WTC11 (cell line): ENCODE data around the gene GARIN1A. TPM values are rescaled to one million over a fixed set of nuclear protein-coding genes. Genes with fewer than 3 reads are reported as not detected.

Experiments
- ATAC-seq: fragments of 200-7000 bp; cut with Tn5 transposase; 2 replicates; pipeline ENCODE4 v1.10.0; 2021; ENCODE audit warnings: mild to moderate bottlenecking, moderate library complexity
- CTCF ChIA-PET: fragments of 300-600 bp; sonication (Branson Sonifier 250); formaldehyde crosslinking; loops from one replicate; lab custom pipeline; 2021; ENCODE audit warnings: antibody characterized with exemption; lab: Charles Lee
- POLR2A ChIA-PET: fragments of 350-600 bp; sonication (Branson Sonifier 250); formaldehyde crosslinking; loops from one replicate; lab custom pipeline; 2021; ENCODE audit warnings: antibody characterized with exemption; lab: Charles Lee
- DNase-seq: peaks from one replicate; pipeline ENCODE4 v3.0.0; 2021; ENCODE audit warnings: low spot score
- H3K27ac Mint-ChIP-seq: 2 replicates; pipeline ENCODE4 v1.8.0; 2021; ENCODE audit warnings: mixed read lengths
- H3K27me3 Mint-ChIP-seq: 2 replicates; pipeline ENCODE4 v1.8.0; 2021; ENCODE audit warnings: low read depth, mild to moderate bottlenecking, moderate library complexity, mixed read lengths
- H3K36me3 Mint-ChIP-seq: 2 replicates; pipeline ENCODE4 v1.8.0; 2021; ENCODE audit warnings: mixed read lengths
- H3K4me1 Mint-ChIP-seq: 2 replicates; pipeline ENCODE4 v1.8.0; 2022; ENCODE audit warnings: mixed read lengths
- H3K4me3 Mint-ChIP-seq: 2 replicates; pipeline ENCODE4 v1.8.0; 2021; ENCODE audit warnings: mild to moderate bottlenecking, moderate library complexity, mixed read lengths
- H3K9me3 Mint-ChIP-seq: 2 replicates; pipeline ENCODE4 v1.8.0; 2021; ENCODE audit warnings: mixed read lengths
- ATF3 ChIP-seq: sonication (generic); formaldehyde crosslinking; conservative IDR thresholded peaks from 2 replicates; pipeline ENCODE4 v1.8.1; 2022; ENCODE audit warnings: mild to moderate bottlenecking, missing genetic modification reagents
- CTCF ChIP-seq: fragments of 200-600 bp; IDR thresholded peaks from 2 replicates; pipeline ENCODE4 v1.8.0; 2022; ENCODE audit warnings: antibody characterized with exemption
- E2F5 ChIP-seq: sonication (generic); formaldehyde crosslinking; IDR thresholded peaks from 2 replicates; pipeline ENCODE4 v1.8.1; 2022; ENCODE audit warnings: mild to moderate bottlenecking, moderate library complexity, missing genetic modification reagents
- EMX1 ChIP-seq: fragments of 250-450 bp; sonication (Bioruptor Pico); IDR thresholded peaks from 2 replicates; pipeline ENCODE4 v1.8.0; 2021; ENCODE audit warnings: mild to moderate bottlenecking
- ERG ChIP-seq: fragments of 250-450 bp; sonication (Bioruptor Pico); IDR thresholded peaks from 2 replicates; pipeline ENCODE4 v1.8.0; 2021; ENCODE audit warnings: mild to moderate bottlenecking
- ETV6 ChIP-seq: sonication (generic); formaldehyde crosslinking; IDR thresholded peaks from 2 replicates; pipeline ENCODE4 v1.8.1; 2022; ENCODE audit warnings: mild to moderate bottlenecking, missing genetic modification reagents
- FOXJ3 ChIP-seq: sonication (generic); formaldehyde crosslinking; IDR thresholded peaks from 2 replicates; pipeline ENCODE4 v1.9.0; 2021; ENCODE audit warnings: missing genetic modification reagents, mild to moderate bottlenecking, borderline replicate concordance
- FOXK1 ChIP-seq: sonication (generic); formaldehyde crosslinking; IDR thresholded peaks from 2 replicates; pipeline ENCODE4 v1.8.0; 2022; ENCODE audit warnings: mild to moderate bottlenecking, moderate library complexity, missing genetic modification reagents
- FOXP4 ChIP-seq: sonication (generic); formaldehyde crosslinking; IDR thresholded peaks from 2 replicates; pipeline ENCODE4 v1.8.0; 2022; ENCODE audit warnings: mild to moderate bottlenecking, missing genetic modification reagents
- KAT7 ChIP-seq: sonication (generic); formaldehyde crosslinking; IDR thresholded peaks from 2 replicates; pipeline ENCODE4 v1.8.1; 2023; ENCODE audit warnings: missing genetic modification reagents, mild to moderate bottlenecking, borderline replicate concordance
- NFE2L1 ChIP-seq: sonication (generic); formaldehyde crosslinking; IDR thresholded peaks from 2 replicates; pipeline ENCODE4 v1.8.1; 2023; ENCODE audit warnings: missing genetic modification reagents
- NFYB ChIP-seq: sonication (generic); formaldehyde crosslinking; conservative IDR thresholded peaks from 2 replicates; pipeline ENCODE4 v1.8.0; 2022; ENCODE audit warnings: low read depth, missing genetic modification reagents
- RELA ChIP-seq: sonication (generic); formaldehyde crosslinking; IDR thresholded peaks from 2 replicates; pipeline ENCODE4 v1.8.1; 2022; ENCODE audit warnings: missing genetic modification reagents, mild to moderate bottlenecking, borderline replicate concordance
- SMAD3 ChIP-seq: sonication (generic); formaldehyde crosslinking; IDR thresholded peaks from 2 replicates; pipeline ENCODE4 v1.8.0; 2022; ENCODE audit warnings: missing genetic modification reagents, mild to moderate bottlenecking, borderline replicate concordance
- TCF7 ChIP-seq: sonication (generic); formaldehyde crosslinking; IDR thresholded peaks from 2 replicates; pipeline ENCODE4 v1.8.0; 2022; ENCODE audit warnings: mild to moderate bottlenecking, low read depth, missing genetic modification reagents, moderate library complexity
- ZBTB43 ChIP-seq: sonication (generic); formaldehyde crosslinking; IDR thresholded peaks from 2 replicates; pipeline ENCODE4 v1.8.1; 2023; ENCODE audit warnings: mild to moderate bottlenecking, missing genetic modification reagents
- ZNF121 ChIP-seq: sonication (generic); formaldehyde crosslinking; IDR thresholded peaks from 2 replicates; pipeline ENCODE4 v1.8.0; 2023; ENCODE audit warnings: missing genetic modification reagents
- total RNA-seq: library from RNA; stranded (reverse); gene quantifications from 3 replicates; pipeline ENCODE4 v1.2.3, GENCODE V29; 2021

Gene GARIN1A
- total RNA-seq, 1 experiment from 2014 or later = 0.15 TPM

GRCh38 chr7:128692623-128693270 lies 20.7 kb downstream of the GARIN1A start (continued):
- TF ChIP-seq CTCF = no peak
- no peak for TF ChIP-seq RELA (CRISPR knock-in tag)
- no peak for TF ChIP-seq ZNF121 (CRISPR knock-in tag)
- no peak for TF ChIP-seq FOXJ3 (CRISPR knock-in tag)
- no peak for TF ChIP-seq ETV6 (CRISPR knock-in tag)
- TF ChIP-seq FOXK1 (CRISPR knock-in tag) = no peak
- no peak for TF ChIP-seq FOXP4 (CRISPR knock-in tag)
- no peak for TF ChIP-seq ZBTB43 (CRISPR knock-in tag)
- TF ChIP-seq ATF3 = no peak
- no peak for TF ChIP-seq SMAD3

GRCh38 chr7:128693373-128694015 lies 21.4 kb downstream of the GARIN1A start:
- DNase-seq = no peak
- TF ChIP-seq ATF3 (no peak), ERG (CRISPR knock-in tag) (no peak), E2F5 (no peak), FOXP4 (CRISPR knock-in tag) (no peak), NFYB (CRISPR knock-in tag) (no peak), KAT7 (CRISPR knock-in tag) (no peak), TCF7 (CRISPR knock-in tag) (no peak), ETV6 (CRISPR knock-in tag) (no peak), NFE2L1 (no peak), CTCF (no peak), ZNF121 (CRISPR knock-in tag) (no peak), EMX1 (CRISPR knock-in tag) (no peak)
- H3K4me3 Mint-ChIP-seq = no peak overlapping the region
- H3K4me1 Mint-ChIP-seq = peaks cover 19% of the 10 kb centered on the region
- peaks cover 2% of the 10 kb centered on the region; the same call in 1 of the 2 replicates for H3K36me3 Mint-ChIP-seq
- H3K27ac Mint-ChIP-seq = no peak overlapping the region
- POLR2A ChIA-PET = no interaction called here
- no peak for ATAC-seq
- H3K27me3 Mint-ChIP-seq = peaks cover 28% of the 10 kb centered on the region
- no peaks in the 10 kb centered on the region; the same call in 1 of the 2 replicates for H3K9me3 Mint-ChIP-seq
- CTCF ChIA-PET = no interaction called here
